ENCODE measurements around the gene IL3RA.

DNA sequence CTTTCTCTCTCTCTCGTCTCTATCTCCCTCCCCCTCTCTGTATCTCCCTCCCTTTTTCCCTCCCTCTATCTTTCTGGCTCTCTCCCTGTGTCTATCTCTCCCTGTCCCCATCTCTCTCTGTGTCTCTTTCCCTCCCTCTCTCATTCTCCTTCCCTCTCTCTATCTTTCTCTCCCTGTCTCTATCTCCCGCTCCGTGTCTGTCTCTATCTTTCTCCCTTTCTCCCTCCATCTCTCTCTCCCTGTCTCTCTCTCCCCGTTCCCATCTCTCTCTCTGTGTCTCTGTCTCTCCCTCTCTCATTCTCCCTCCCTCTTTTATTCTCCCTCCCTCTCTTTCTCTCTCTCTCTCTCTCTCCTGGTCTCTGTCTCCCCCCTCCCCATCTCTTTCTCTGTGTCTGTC lies 22.9 kb downstream of the IL3RA start:
- TF ChIP-seq, protein P1, sequence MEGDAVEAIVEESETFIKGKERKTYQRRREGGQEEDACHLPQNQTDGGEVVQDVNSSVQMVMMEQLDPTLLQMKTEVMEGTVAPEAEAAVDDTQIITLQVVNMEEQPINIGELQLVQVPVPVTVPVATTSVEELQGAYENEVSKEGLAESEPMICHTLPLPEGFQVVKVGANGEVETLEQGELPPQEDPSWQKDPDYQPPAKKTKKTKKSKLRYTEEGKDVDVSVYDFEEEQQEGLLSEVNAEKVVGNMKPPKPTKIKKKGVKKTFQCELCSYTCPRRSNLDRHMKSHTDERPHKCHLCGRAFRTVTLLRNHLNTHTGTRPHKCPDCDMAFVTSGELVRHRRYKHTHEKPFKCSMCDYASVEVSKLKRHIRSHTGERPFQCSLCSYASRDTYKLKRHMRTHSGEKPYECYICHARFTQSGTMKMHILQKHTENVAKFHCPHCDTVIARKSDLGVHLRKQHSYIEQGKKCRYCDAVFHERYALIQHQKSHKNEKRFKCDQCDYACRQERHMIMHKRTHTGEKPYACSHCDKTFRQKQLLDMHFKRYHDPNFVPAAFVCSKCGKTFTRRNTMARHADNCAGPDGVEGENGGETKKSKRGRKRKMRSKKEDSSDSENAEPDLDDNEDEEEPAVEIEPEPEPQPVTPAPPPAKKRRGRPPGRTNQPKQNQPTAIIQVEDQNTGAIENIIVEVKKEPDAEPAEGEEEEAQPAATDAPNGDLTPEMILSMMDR (IDR thresholded peaks at IDR 0.05): no peak
- no peak for TF ChIP-seq POLR2AphosphoS5 (IDR thresholded peaks at IDR 0.05)
